Measurements from ENCODE around the gene LRRC75A. TPM values are rescaled to one million over a fixed set of nuclear protein-coding genes. Genes with fewer than 3 reads are reported as not detected.
"Not testable (repeated sequence)": the region's sequence is repeated elsewhere in the genome, so short reads cannot be mapped to it uniquely, and the experiment has no call there.

LRRC75A gene
- total RNA-seq, 1 donor from 2014 or later, result 3.7 TPM

DNA sequence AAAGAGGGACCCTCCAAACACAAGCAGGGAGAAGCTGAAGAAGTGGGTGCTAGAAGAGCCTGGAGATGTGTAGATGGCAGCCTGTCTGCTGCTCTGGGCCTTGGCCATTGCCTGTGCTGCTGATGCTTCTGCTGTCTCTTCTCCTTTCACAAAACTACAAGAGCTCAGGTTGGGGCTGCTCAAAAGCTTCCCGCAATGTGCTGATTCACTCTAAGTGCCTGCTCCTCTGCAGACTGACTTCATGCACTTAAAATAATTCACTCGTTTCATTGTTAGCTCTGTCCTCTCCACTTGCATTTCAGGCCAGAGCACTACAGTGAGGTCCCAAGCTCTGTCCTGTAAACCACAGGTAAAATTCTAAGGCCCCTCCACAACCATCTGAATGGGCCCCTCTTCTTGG lies 95.3 kb downstream of the LRRC75A start:
- H3K36me3 ChIP-seq (ENCODE audit: control insufficient read depth in 3 of 3, insufficient read depth in 3 of 3, low read length in 3 of 3); H3K4me3 ChIP-seq (ENCODE audit: low read length in 3 of 3); H3K27me3 ChIP-seq (ENCODE audit: control insufficient read depth in 3 of 3, insufficient read depth in 3 of 3, low read length in 3 of 3); H3K9me3 ChIP-seq (ENCODE audit: control insufficient read depth in 3 of 3, low read length in 3 of 3): not testable (repeated sequence)
- peak overlapping the region in 2 of 3 donors; percentile 12 to 50 for H3K9ac ChIP-seq (ENCODE audit: low read depth in 1 of 3, low read length in 3 of 3)
- H3K27ac ChIP-seq (ENCODE audit: low read depth, low read length), result peak overlapping the region; percentile 88
- peaks cover 7 to 16% (median 8%) of the 10 kb centered on the region in 3 donors for H3K4me1 ChIP-seq (ENCODE audit: control insufficient read depth in 3 of 3, insufficient read depth in 3 of 3, low read length in 3 of 3)

GRCh38 chr17:16395887-16396286 lies 96.1 kb downstream of the LRRC75A start:
- H3K27me3 ChIP-seq (ENCODE audit: control insufficient read depth in 3 of 3, insufficient read depth in 3 of 3, low read length in 3 of 3); H3K36me3 ChIP-seq (ENCODE audit: control insufficient read depth in 3 of 3, insufficient read depth in 3 of 3, low read length in 3 of 3); H3K4me3 ChIP-seq (ENCODE audit: low read length in 3 of 3); H3K9me3 ChIP-seq (ENCODE audit: control insufficient read depth in 3 of 3, low read length in 3 of 3): not testable (repeated sequence)
- Histone ChIP-seq H3K9ac (ENCODE audit: low read depth in 1 of 3, low read length in 3 of 3) (peak overlapping the region in 2 of 3 donors; percentile 12 to 50), H3K4me1 (ENCODE audit: control insufficient read depth in 3 of 3, insufficient read depth in 3 of 3, low read length in 3 of 3) (peaks cover 7 to 16% (median 8%) of the 10 kb centered on the region in 3 donors), H3K27ac (ENCODE audit: low read depth, low read length) (peak overlapping the region; percentile 88)

DNA sequence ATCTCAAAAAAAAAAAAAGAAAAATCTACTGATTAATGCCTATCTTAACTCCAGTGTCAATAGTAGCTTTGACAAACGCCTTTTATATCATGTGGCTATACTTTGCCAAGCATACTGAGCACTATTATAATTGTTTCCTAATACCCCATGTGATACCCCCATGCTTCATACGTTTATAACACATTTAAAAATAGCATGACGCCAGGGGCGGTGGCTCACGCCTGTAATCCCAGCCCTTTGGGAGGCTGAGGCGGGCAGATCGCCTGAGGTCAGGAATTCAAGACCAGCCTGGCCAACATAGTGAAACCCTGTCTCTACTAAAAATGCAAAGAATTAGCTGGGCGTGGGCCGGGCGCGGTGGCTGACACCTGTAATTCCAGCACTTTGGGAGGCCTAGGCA lies 99.5 kb downstream of the LRRC75A start:
- H3K27ac ChIP-seq (ENCODE audit: low read depth, low read length); H3K27me3 ChIP-seq (ENCODE audit: control insufficient read depth in 3 of 3, insufficient read depth in 3 of 3, low read length in 3 of 3): not testable (repeated sequence)

More for the DNA sequence above, 99.5 kb downstream of the LRRC75A start:
- H3K9me3 ChIP-seq (ENCODE audit: control insufficient read depth in 3 of 3, low read length in 3 of 3); H3K36me3 ChIP-seq (ENCODE audit: control insufficient read depth in 3 of 3, insufficient read depth in 3 of 3, low read length in 3 of 3); H3K9ac ChIP-seq (ENCODE audit: low read depth in 1 of 3, low read length in 3 of 3); H3K4me3 ChIP-seq (ENCODE audit: low read length in 3 of 3): not testable (repeated sequence)
- H3K4me1 ChIP-seq (ENCODE audit: control insufficient read depth in 3 of 3, insufficient read depth in 3 of 3, low read length in 3 of 3), result peaks cover 7 to 12% (median 8%) of the 10 kb centered on the region in 3 donors

Small RNA genes lying within 50 kb of the gene (small RNA-seq; reads per million reads assigned to genes)
- gene SNORD49A (not detected), gene SNORD65 (not detected)

Other genes starting within 250 kb of the LRRC75A start
- gene CENPV, start 138.7 kb downstream of the LRRC75A start, total RNA-seq, result 29.7 TPM
- gene UBB, start 111.1 kb downstream of the LRRC75A start, total RNA-seq, result 2,617 TPM
- gene TRPV2, start 76.6 kb downstream of the LRRC75A start, total RNA-seq, result 8.4 TPM
- gene ZNF287, start 77.0 kb upstream of the LRRC75A start, total RNA-seq, result 5.7 TPM
- 5.2 TPM for gene ZNF624, start 161.7 kb upstream of the LRRC75A start, total RNA-seq
- gene CCDC144A, start 198.0 kb upstream of the LRRC75A start, total RNA-seq, result 8.9 TPM

All from skeletal muscle tissue (tissue), 5 donors.